ENCODE results near the gene SMARCC2. TPM values are rescaled to one million over a fixed set of nuclear protein-coding genes. Genes with fewer than 3 reads are reported as not detected.
A peak's percentile ranks its signal among the peaks of the same experiment; 100 is the strongest.

The SMARCC2 gene
- polyA plus RNA-seq, result 100 to 1,000 TPM in 1 of 3 donors, 10 to 100 TPM in 2; 25.7 to 118 (median 43.7) TPM

DNA sequence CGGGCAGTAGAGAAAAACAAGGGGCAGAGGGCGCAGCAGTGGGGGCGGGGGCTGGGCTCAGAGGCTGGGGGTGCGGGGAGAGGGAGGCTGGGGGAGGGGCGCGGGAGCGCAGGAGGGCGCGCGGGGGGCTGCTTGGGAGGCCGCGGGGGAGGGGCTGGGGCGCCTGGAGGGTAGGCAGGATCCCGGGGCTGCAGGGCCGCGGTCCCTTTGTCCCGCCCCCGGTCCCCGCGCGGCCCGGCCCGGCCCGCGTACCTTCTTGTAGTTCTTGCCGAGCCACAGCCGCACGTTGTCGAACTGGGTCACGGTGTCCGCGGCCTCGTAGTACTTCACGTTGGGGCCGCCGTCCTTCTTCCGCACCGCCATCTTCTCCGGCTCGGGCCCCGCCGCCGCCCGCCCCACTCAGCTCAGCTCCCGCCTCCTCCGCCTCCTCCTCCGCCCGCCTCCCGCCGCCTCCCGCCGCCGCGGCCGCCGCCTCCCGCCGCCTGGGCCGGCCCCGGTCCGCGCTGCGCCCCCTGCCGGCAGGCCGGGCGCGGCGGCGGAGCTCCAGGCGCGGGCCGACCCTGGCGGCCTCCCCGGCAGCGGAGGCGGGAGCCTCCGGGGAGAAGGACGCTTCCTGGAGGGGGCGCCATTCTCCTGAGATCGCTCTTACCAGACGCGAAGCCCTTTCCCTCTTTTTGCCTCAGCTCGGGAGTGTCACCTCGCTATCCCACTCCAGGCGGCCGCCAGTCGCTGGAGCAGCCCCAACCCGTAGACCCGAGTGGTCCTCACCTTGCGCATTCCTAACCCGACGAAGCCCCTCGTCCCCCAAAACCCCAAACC, at the start of gene SMARCC2:
Gene SMARCC2, minus strand, starts transcription at position 385 of the 819 bp plus-strand sequence. Its CDS starts 22 bp downstream, at position 363.
- H3K27ac Mint-ChIP-seq, result peak within 1 kb of the TSS; percentile 93 to 99 (median 96)
- H3K27me3 Mint-ChIP-seq (ENCODE audit: low read depth in 3 of 3), result peaks cover 10 to 18% (median 17%) of the 10 kb centered on the region in 3 donors
- peaks cover 43 to 60% of the 10 kb centered on the region in 2 donors for H3K4me1 Mint-ChIP-seq
- DNase-seq, result peak; percentile 84 to 88 (median 86)
- no peaks in the 10 kb centered on the region for H3K9me3 Mint-ChIP-seq
- peak within 1 kb of the TSS; percentile 92 to 98 (median 97) for H3K4me3 Mint-ChIP-seq
- H3K36me3 Mint-ChIP-seq, result peaks cover 6 to 12% (median 8%) of the 10 kb centered on the region in 3 donors

DNA sequence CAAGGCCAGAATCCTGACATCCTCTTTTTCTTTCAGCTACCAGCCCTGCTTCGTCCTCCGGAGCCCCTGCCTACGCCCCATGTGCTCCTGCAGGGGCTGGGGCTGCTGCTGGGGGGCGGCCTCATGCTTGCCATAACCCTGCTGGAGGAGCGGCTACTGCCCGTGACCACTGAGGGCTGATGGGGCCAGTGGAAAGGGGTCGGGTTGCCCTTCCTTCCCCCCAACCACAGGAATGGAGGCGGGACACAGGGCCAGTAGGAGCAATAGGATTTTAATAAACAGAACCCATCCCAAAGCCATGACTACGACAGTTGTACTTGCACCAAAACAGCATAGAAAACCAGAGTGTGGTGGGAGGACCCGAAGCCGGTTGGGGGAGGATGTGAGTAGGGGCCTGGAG, 48.3 kb upstream of the SMARCC2 start:
- H3K27me3 Mint-ChIP-seq (ENCODE audit: low read depth in 3 of 3), result no peaks in the 10 kb centered on the region
- no peak overlapping the region for H3K27ac Mint-ChIP-seq
- no peaks in the 10 kb centered on the region for H3K9me3 Mint-ChIP-seq
- no peak for DNase-seq
- no peaks in the 10 kb centered on the region for H3K4me1 Mint-ChIP-seq
- H3K36me3 Mint-ChIP-seq, result peaks cover 4 to 8% (median 5%) of the 10 kb centered on the region in 3 donors
- H3K4me3 Mint-ChIP-seq, result no peak overlapping the region

DNA sequence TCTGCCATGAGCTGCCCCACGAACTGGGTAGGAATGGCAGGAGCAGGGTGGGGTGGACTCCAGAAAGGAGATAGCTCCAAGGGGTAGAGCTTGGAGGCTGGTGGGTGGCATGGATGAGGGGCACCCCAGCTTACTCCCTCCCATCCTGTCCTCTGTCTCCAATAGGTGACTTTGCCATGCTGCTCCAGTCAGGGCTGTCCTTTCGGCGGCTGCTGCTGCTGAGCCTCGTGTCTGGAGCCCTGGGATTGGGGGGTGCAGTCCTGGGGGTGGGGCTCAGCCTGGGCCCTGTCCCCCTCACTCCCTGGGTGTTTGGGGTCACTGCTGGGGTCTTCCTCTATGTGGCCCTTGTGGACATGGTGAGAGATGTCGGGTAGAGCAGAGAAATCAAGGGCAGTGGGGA, 47.7 kb upstream of the SMARCC2 start:
- DNase-seq, result no peak
- Mint-ChIP-seq H3K4me1 (no peaks in the 10 kb centered on the region), H3K9me3 (no peaks in the 10 kb centered on the region), H3K27ac (no peak overlapping the region), H3K27me3 (ENCODE audit: low read depth in 3 of 3) (no peaks in the 10 kb centered on the region), H3K36me3 (peaks cover 3 to 5% (median 4%) of the 10 kb centered on the region in 3 donors), H3K4me3 (no peak overlapping the region)

DNA sequence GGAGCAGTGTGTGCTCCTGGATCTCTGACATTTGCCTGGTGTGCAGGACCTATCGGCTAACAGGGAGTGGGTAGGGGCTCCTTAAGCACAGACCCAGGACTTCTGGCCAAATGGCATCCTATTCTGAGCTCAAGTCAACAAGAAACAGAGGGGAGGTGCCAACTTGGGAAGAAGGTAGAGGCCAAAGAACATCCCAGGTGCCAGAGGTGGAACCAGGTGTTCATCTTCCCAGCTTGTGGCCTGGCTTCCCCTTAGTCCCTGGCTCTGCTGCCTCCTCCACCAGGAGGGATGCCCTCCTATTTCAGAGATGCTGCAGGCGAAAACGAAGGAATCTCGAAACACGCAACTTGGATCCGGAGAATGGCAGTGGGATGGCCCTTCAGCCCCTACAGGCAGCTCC, 46.8 kb upstream of the SMARCC2 start:
- no peak for DNase-seq
- Mint-ChIP-seq H3K27me3 (ENCODE audit: low read depth in 3 of 3) (no peaks in the 10 kb centered on the region), H3K9me3 (no peaks in the 10 kb centered on the region), H3K4me3 (no peak overlapping the region), H3K36me3 (peaks cover 0 to 2% (median 0%) of the 10 kb centered on the region in 3 donors), H3K4me1 (no peaks in the 10 kb centered on the region), H3K27ac (peak overlapping the region in 1 of 6 donors; percentile 17)

DNA sequence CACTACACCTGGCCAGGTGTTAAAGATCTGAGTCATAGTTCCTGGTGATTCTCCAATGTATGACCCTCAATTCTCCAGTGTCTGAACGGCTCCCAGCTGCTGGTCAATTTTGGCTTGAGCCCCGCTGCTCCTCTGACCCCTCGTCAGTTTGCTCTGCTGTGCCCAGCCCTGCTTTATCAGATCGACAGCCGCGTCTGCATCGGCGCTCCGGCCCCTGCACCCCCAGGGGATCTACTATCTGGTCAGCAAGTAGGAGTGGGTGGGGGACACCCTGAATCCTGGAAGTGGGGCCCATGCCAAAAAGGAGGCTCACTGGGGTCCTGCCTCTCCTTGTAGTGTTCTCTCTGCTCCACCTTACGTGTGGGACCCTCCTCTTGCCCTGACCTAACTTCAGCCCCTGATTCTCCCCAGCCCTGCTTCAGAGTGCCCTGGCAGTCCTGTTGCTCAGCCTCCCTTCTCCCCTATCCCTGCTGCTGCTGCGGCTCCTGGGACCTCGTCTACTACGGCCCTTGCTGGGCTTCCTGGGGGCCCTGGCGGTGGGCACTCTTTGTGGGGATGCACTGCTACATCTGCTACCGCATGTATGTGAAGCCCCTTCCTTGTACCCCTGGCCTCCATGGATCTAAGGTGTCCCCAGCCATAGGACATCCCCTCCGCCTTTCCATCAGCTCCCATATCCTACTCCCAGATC, 45.6 kb upstream of the SMARCC2 start:
- no peaks in the 10 kb centered on the region for H3K9me3 Mint-ChIP-seq
- H3K27me3 Mint-ChIP-seq (ENCODE audit: low read depth in 3 of 3), result no peaks in the 10 kb centered on the region
- H3K27ac Mint-ChIP-seq, result no peak overlapping the region
- no peak overlapping the region for H3K4me3 Mint-ChIP-seq
- no peak for DNase-seq
- no peaks in the 10 kb centered on the region for H3K4me1 Mint-ChIP-seq
- H3K36me3 Mint-ChIP-seq, result no peaks in the 10 kb centered on the region

DNA sequence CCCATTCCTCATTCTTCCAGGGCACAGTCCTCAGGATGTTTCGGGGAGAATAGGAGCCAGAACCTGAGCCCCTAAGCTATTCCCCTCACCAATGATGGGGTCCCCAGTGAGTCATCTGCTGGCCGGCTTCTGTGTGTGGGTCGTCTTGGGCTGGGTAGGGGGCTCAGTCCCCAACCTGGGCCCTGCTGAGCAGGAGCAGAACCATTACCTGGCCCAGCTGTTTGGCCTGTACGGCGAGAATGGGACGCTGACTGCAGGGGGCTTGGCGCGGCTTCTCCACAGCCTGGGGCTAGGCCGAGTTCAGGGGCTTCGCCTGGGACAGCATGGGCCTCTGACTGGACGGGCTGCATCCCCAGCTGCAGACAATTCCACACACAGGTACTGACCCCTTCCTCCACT, 41.9 kb upstream of the SMARCC2 start:
- H3K4me1 Mint-ChIP-seq, result peaks cover 0 to 1% of the 10 kb centered on the region in 2 donors
- no peaks in the 10 kb centered on the region for H3K9me3 Mint-ChIP-seq
- no peak overlapping the region for H3K27ac Mint-ChIP-seq
- no peak overlapping the region for H3K4me3 Mint-ChIP-seq
- no peak for DNase-seq
- peaks cover 0 to 2% (median 0%) of the 10 kb centered on the region in 3 donors for H3K36me3 Mint-ChIP-seq
- no peaks in the 10 kb centered on the region for H3K27me3 Mint-ChIP-seq (ENCODE audit: low read depth in 3 of 3)

DNA sequence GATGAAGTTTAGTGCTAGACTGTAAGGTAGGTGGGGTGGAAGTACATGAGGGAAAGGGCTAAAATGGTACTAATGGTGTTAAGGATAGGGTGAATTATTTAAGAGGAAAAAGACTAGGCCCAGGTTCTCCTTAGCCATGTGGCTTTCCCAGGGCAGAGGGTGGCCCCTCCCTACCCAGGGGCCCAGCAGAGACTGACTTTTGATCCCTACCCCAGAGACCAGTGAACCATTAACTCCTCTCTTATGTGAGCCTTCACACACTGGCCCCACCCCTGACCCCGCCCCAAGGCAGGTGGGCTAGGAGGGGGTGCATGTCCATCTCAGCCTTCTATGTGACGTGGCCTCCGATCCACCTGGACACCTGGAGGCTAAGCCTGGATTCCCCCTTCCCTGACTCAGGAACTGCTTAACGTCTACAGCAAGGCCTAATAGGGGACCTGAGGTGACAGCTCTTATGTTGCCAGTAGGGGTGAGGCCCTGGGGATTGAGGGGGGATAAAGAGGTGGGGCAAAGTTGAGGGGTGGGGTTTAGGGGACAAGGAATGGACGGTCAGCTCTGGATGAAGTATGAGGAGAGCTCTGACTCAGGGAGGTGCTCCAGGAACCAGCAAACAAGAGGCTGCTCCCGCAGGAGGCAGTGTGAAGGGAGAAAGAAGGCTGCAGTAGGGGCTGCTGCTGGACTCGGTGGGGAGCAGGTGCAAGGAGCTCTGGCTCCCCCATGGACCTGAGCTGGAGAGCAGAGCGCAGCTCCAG, 41.3 kb upstream of the SMARCC2 start:
- Mint-ChIP-seq H3K4me1 (peaks cover 2% of the 10 kb centered on the region in 2 donors), H3K9me3 (no peaks in the 10 kb centered on the region), H3K4me3 (no peak overlapping the region), H3K27ac (no peak overlapping the region), H3K27me3 (ENCODE audit: low read depth in 3 of 3) (no peaks in the 10 kb centered on the region), H3K36me3 (peaks cover 0 to 3% (median 0%) of the 10 kb centered on the region in 3 donors)
- no peak for DNase-seq

DNA sequence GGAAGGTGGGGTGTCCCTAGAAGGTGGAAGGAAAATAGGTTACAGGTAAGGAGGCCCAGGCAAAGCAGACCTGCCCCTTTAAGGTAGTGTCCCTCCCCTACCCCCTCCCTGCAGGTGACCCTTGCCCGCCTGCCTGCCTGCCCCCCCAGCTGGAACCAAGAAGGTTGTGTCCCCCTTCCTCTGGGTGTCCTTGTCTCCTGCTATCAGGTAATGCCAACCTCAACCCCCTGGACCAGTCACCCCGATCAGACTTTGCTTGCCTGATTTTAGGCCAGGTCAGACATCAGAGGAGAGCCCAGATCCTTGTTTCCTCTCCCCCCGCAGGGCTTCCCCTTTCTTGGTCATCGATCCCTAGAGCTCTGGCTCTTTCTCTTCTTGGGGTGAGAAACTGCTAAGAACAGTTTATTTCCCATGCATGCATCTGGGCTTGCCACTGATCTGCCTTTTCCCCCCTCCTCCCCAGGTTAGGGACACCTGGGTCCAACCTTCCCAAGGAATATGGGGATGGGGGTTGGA, 40.7 kb upstream of the SMARCC2 start, which contains the start of gene SLC39A5:
Gene SLC39A5, plus strand, starts transcription at position 136 of the 516 bp plus-strand sequence. CDS start 1,224 bp downstream, outside the sequence.
- Mint-ChIP-seq H3K4me1 (peaks cover 9% of the 10 kb centered on the region in 2 donors), H3K4me3 (no peak within 1 kb of the TSS), H3K27ac (no peak within 1 kb of the TSS), H3K27me3 (ENCODE audit: low read depth in 3 of 3) (no peaks in the 10 kb centered on the region), H3K36me3 (peaks cover 0 to 3% (median 0%) of the 10 kb centered on the region in 3 donors), H3K9me3 (no peaks in the 10 kb centered on the region)
- no peak for DNase-seq

DNA sequence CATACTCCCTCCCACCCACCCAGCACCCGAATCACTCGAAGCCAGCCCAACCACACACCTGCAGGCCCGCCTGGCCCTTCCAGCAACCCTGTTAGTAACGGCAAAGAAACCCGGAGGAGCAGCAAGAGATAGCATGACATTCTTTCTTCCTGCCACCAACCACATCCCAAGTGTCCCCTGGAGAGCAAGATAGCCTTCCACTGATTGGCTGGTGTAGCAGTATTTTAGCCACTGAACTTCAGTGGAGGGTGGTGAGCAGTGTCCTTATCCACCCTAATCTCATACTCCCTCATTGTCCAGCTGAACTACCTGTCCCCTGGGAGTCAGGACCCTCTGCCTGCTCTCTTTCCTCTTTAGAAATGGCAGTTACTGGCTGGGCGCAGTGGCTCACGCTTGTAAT, 39.8 kb upstream of the SMARCC2 start:
- DNase-seq, result no peak
- Mint-ChIP-seq H3K9me3 (no peaks in the 10 kb centered on the region), H3K36me3 (peaks cover 0 to 3% (median 0%) of the 10 kb centered on the region in 3 donors), H3K27ac (no peak overlapping the region), H3K4me1 (peaks cover 15 to 16% of the 10 kb centered on the region in 2 donors), H3K27me3 (ENCODE audit: low read depth in 3 of 3) (peaks cover 0 to 1% (median 0%) of the 10 kb centered on the region in 3 donors), H3K4me3 (no peak overlapping the region)

DNA sequence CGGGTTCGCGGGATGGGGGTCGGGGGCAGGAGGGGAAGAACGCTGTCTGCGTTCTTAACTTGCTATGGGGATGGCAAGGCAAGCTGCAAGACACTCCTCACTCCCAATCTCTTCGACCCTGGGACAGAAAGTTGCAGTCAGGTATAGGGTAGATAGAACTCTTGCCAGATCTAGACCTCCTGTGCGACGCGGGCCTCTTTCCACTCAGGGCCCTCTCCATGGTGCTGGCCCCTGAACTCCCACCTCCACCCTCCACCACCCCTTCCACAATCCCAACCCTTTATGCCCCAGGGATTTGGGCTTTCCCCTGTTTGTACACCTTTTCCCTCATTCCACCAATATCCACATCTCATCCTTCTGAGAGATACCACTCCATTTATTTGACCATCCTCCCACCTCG, 35.7 kb upstream of the SMARCC2 start:
- Mint-ChIP-seq H3K9me3 (no peaks in the 10 kb centered on the region), H3K27me3 (ENCODE audit: low read depth in 3 of 3) (peaks cover 0 to 11% (median 6%) of the 10 kb centered on the region in 3 donors), H3K27ac (peak overlapping the region; percentile 75 to 100 (median 95)), H3K4me3 (peak overlapping the region; percentile 86 to 99 (median 94)), H3K4me1 (peaks cover 51% of the 10 kb centered on the region in 2 donors), H3K36me3 (peaks cover 0 to 3% (median 0%) of the 10 kb centered on the region in 3 donors)
- DNase-seq, result no peak

DNA sequence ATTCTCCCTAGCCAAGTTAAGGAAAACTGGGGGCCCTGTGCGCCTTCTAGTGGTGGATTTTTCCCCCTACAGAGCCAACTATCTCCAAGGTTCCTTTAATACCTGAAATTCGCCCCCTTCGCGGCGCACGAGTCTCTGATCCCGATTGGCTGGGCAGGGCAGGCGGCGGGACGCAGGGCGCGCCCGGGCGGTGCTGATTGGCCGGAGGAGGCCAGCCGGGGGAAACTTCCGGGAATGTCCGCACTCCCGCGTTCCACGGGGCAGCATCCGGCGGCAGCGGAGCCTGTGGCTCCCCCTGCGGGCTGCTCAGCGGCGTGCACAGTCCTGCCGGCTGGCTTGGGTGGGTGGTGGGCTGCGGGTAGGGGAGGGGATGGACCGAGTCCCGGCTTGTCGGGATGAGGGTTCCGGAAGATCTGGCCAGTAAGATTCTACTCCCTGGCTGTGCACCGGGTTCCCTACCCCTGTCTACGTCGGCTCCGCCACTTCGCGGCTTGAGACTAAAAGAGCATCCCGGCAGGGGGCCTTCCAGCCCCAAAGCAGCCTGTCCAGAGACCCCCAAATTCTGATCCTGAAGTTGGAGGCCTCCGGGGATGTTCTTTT, 34.9 kb upstream of the SMARCC2 start, which contains the start of gene NABP2:
Gene NABP2, plus strand, starts transcription at position 241 of the 600 bp plus-strand sequence. CDS start 515 bp downstream, outside the sequence.
- Mint-ChIP-seq H3K27ac (peak within 1 kb of the TSS; percentile 93 to 100 (median 100)), H3K27me3 (ENCODE audit: low read depth in 3 of 3) (peaks cover 0 to 11% (median 6%) of the 10 kb centered on the region in 3 donors), H3K36me3 (peaks cover 0 to 3% (median 0%) of the 10 kb centered on the region in 3 donors), H3K4me1 (peaks cover 51% of the 10 kb centered on the region in 2 donors), H3K4me3 (peak within 1 kb of the TSS; percentile 86 to 99 (median 94)), H3K9me3 (no peaks in the 10 kb centered on the region)
- peak; percentile 94 to 95 (median 94) for DNase-seq

DNA sequence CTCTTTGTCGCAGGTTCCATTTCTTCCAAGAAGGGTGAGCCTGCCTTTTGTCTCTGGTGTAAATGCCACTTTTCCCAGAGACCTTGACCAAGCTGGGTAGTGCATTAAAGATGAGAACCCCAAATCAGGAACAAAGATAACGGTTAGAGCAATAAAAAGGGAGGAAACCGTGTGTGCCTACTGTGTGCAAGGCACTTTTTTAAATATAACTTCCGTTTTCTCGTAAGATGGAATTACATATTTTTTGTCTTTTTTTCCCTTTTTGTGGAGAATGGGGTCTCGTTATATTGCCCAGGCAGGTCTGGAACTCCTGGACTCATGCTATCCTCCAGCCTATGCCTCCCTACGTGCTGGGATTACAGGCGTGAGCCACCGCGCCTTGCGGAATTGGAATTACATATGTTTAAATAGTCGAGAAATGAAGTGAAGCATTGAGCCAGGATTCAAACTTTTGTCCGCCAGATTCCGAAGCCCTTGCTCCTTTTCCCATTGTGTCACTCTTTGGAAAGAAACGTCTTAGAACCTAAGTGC, 34.4 kb upstream of the SMARCC2 start:
- Mint-ChIP-seq H3K9me3 (no peaks in the 10 kb centered on the region), H3K27me3 (ENCODE audit: low read depth in 3 of 3) (peaks cover 0 to 11% (median 6%) of the 10 kb centered on the region in 3 donors), H3K36me3 (peaks cover 0 to 3% (median 0%) of the 10 kb centered on the region in 3 donors), H3K27ac (peak overlapping the region; percentile 93 to 100 (median 100)), H3K4me1 (peaks cover 51% of the 10 kb centered on the region in 2 donors), H3K4me3 (peak overlapping the region; percentile 86 to 99 (median 94))
- no peak for DNase-seq
